Femur (tissue), 1 donor: Measurements from ENCODE around the gene CISTR.

Source experiments
- DNase-seq: peaks from one replicate; pipeline ENCODE4 v3.0.0-alpha.2; 2017

Gene CISTR

DNA sequence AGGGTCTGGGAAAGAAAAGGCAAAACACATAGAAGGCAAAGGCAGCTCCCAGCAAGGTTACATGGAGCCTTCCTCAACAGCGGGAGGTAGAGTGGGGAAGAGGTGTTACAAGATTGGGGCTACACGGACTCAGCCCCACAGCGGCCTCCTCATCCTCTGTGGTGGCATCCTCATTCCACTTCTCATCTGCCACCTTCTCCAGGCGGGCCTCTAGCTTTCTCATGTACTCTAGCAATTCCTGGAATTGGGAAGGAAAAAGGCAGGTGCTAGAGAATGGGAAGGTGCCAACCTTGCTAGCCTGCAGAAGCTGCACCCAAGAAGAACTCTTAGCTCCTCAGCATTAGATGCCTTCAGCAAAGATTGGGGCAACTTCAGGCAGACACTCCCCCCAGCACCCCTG lies 37.8 kb downstream of the CISTR start:
- no peak for DNase-seq

DNA sequence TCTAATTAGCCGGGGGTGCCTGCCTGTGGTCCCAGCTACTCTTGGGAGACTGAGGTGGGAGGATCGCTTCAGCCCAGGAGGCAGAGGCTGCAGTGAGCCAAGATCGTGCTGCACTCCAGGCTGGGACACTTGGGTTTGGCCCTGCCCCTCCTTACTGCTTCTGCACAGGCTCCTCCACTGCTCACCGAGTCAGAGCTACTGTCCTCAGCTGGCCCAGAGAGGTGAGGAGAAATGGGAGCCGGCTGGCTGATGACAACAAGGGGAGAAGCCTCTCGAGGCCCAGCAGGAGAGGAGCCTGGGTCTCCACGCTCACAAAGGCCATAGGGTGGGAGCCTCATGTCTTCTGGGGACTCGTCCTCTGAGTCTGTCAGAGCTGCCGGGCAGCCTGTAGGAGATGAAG lies 38.3 kb downstream of the CISTR start:
- no peak for DNase-seq

DNA sequence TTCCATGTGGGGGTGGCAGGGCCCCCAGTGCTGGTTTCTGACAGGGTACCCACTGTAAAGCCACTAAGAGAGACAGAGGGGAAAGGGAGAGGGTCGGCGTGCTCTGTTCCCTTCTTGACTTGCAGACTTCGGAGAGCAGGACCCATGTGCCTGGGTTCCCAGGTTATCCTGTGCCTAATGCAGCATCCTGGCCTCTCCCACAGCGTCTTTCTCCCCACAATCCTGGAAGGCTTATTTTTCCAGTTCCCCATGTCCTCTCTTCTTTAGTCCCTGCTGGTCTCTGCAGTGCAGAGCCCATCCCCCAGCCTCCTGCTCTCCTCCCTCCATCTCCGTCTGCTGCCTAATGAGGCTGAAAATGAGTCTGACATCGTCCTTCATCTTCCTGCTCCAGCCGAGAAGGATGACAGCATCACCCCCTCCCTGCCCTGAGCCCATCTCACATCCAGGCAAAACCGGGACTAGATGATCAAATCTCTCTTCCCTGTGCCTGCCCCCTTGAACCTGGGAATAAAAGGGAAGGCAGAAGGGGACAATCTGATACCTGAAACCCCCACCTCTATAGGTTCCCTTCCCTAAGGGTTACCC lies 39.6 kb downstream of the CISTR start:
- DNase-seq: no peak

DNA sequence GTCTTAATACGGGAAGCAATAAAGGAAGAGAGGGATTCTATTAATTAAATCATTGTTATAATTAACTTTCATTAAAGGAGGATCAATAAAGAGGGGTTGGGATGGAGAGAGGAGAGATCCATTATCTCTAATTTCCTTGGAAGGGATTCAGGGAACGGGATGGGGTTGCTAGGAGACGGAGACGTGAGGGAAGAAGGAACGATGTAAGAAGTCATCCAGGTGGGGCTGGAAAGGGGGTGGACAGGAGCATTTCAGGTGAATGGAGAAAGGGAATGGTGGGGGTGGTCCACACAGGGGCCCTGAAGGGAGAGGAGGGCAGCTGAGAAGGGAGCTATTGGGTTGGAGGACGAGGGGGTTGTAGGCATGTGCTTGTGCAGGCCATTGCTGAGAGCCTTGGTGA lies 41.7 kb downstream of the CISTR start:
- DNase-seq: no peak

DNA sequence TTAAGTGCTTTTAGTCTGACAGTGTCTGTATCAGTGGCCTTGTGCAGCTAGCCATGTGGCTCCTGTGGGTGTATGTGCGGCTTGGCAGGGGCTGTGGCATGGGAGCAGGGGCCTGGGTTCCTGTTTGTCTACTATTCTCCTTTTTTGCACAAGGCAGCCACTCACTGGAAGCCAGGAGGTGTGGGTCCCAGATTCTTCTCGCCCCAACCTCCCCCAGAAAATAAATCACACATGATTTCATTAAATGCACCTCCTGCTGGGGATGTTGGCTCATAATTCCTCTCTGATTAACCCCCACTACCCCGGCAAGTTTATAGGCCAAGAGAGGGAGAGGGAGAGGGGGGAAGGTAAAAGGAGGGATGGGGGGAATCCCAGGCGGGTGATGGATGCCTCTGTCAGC lies 42.1 kb downstream of the CISTR start:
- no peak for DNase-seq

DNA sequence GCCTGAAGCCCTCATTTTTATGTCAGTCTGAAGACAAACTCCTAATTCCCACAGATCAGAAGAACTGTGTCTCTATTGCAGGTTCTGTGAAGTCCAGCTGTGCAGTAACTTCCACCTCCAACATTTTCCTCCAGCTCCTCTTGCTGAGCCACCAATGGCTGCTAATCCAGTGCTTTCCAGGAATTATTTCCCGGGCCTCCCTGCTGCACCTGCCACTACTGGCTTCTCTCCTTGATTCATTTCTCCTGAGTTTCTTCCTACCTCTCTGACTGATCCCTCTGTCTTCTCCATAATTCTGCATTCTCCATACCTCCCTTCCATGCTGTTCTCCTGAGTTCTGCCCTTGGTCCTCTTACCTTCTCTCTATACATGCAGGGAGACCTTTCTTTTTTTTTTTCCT lies 45.7 kb downstream of the CISTR start:
- DNase-seq: no peak

DNA sequence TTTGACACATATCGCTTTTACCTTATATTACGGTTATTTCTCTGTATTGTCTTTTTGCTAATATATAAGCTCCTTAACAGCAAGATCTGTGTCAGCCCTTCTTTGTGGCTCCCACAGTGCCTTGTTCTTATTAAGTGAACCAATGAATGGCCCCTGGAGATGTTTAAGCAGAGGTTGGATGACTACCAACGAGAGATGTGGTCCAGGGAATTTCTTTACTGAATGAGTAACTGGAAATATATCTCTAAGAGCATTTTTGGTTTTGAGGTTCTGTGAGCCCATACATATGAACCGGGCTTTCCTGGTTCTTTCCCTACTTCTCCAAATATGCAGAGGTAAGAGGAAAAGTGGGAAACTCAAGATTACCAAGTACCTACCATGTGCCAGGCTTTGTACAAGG lies 48.0 kb downstream of the CISTR start:
- no peak for DNase-seq

DNA sequence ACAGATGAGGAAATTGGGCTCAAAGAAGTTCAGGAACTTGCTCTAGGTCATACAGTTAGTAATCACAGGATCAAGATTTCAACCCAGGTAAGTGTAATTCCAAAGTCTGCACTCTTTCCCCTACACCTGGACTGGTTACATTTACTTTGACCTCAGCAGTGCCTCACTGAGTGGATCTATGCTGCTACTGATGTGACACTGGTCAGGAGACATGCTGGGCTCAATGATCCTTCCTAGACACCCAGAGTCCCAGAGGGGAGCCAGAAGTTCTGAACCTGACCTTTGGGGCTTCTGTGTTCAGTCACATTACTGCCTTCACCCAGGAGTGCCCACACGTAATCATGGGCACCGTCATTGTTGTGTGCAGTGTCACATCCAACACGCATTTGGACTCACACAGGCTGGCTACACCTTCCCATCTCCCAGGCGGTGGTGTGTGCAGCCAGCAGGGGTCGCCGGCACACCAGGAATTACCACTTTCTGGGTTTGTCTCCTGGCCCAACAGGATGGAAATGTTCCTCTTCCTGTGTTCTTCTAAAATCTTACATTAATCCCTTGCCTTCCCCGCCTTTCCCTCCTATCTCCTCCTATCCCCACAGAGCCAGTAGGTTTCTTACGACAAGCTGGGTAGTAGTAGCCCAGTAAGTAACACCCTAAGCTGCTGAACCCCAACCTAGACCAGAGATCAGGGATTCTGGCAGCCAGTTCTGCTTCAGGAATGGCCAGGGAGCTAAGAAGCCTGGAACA lies 50.1 kb downstream of the CISTR start:
- peak; percentile 89 for DNase-seq

DNA sequence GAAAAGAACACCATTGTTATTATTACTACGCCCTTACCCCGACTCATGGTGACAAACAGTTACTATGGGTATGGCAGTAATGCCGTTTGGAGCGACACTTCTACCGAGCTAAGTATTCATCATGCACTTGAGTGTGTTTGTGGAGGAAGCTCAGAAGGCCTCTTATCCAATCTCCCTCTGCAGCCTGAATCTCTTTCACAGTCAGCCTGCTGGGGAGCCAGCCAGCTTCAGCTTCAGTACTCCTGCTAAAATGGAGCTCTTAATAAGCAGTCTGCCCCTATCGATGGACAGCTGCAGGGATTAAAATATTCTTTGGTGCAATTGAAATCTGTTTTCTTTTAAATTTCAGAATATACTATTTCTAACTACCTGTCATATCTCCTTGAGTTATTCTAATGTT lies 51.2 kb downstream of the CISTR start:
- DNase-seq: no peak

DNA sequence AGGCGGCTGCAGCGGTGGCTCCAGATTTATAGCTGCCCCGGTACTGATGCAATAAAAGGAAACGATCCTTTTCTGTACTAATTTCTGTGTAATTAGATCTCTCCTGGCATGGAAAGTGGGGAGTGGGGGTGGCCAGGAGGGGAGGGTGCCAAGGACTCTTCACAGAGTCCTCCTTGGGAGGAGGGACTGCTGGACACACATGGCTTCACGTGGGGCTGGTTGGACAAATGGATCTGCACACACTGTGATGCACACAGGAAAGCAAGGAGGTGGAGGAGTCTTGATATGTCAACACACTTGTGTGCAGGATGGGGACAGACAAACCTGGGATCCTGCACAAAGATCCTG lies 52.1 kb downstream of the CISTR start:
- DNase-seq: no peak

DNA sequence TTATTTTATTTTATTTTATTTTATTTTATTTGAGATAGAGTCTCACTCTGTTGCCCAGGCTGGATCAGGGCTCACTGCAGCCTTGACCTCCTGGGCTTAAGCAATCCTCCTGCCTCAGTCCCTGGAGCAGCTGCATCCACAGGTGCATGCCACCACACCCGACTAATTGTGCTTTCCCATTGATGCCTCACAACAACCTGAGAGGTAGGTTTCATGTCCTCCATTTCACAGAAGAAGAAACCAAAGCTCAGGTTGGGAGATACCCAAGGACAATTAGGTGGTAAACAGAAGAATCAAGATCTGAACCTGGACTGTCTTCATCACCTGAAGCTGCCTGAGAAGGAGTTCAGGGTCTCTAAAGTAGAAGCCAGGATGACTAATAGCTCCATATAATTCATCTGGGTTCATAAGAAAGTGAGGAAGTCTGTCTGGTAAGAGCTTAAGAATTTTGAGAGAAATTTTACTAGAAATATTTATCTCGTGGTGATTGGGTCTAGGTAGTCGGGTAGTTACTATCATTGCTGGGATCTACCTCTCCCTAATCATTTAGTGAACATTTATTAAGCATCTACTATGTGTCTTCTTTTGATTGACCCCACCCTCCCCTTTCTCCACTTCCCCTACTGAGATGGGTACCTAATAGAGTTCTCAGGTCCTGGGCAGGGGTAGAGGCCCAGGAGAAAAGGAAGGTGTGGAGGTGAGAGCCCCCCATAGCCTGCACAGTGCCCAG lies 52.7 kb downstream of the CISTR start:
- no peak for DNase-seq

DNA sequence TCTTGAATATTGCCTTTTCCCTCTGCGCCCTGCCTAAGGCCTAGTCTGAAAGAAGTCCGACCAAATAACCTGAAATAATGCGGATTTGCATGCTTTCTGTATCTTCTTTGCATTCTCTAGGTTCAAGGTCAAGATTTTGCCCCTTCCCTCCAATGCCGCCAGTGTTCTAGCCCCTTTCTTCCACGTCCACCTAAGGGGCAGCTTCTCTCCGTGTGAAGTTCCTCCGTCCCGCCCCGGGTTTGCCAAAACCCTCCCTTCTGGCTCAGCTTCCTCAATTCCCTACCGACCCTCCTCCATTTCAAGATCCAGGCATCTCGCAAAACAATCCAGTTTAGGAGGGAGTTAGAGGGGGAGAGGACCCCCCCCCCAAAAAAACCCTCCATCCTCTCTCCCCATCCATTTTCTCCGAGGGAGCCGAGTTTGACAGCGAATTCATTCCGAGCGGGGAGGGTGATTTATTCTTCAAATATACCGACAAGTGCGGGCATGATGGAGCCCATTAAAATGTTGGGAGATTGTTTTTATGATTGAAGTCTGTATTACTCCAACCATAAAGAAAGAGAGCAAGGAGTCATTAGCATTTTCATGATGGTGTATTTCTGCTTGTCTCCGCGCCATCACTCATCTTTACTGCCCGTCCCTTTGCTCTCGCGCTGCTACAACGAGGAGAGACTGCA lies 55.0 kb downstream of the CISTR start:
- DNase-seq: no peak
